ENCODE measurements around the gene UCN2.

Gene UCN2

GRCh38 chr3:48591436-48591835, 27.9 kb upstream of the UCN2 start:
- H3K4me1 ChIP-seq (ENCODE audit: control insufficient read depth, low read length) = no peaks in the 10 kb centered on the region
- no peaks in the 10 kb centered on the region for H3K79me2 ChIP-seq (ENCODE audit: control insufficient read depth, low read length)
- no peak overlapping the region for H3K4me2 ChIP-seq (ENCODE audit: low read length)
- no peaks in the 10 kb centered on the region for H4K20me1 ChIP-seq (ENCODE audit: control insufficient read depth, insufficient read depth, low read depth, low read length)
- no peaks in the 10 kb centered on the region for H3K9me3 ChIP-seq (ENCODE audit: control insufficient read depth, insufficient read depth, low read length)
- H3K27ac ChIP-seq (ENCODE audit: low read depth, low read length) = no peak overlapping the region
- TF ChIP-seq CTCF (IDR thresholded peaks at IDR 0.05; ENCODE audit: low read depth, low read length, poor library complexity, severe bottlenecking) (no peak), EZH2phosphoT487 (IDR thresholded peaks at IDR 0.05; ENCODE audit: borderline replicate concordance, low read length) (no peak)
- H3K36me3 ChIP-seq (ENCODE audit: control insufficient read depth, low read length) = no peaks in the 10 kb centered on the region
- H3K27me3 ChIP-seq (ENCODE audit: control insufficient read depth, low read length) = peaks cover 2% of the 10 kb centered on the region; the same call in 1 of the 2 replicates
- H3K4me3 ChIP-seq (ENCODE audit: low read length) = no peak overlapping the region
- no peaks in the 10 kb centered on the region for H3F3A ChIP-seq (ENCODE audit: control insufficient read depth, insufficient read depth)
- H3K9me2 ChIP-seq (replicated peaks; ENCODE audit: control insufficient read depth, low read length) = no peaks in the 10 kb centered on the region

- Histone ChIP-seq H3K4me2 (ENCODE audit: low read length) (no peak overlapping the region), H3K9me2 (replicated peaks; ENCODE audit: control insufficient read depth, low read length) (no peaks in the 10 kb centered on the region), H3K4me3 (ENCODE audit: low read length) (no peak overlapping the region), H3K27me3 (ENCODE audit: control insufficient read depth, low read length) (peaks cover 2% of the 10 kb centered on the region; the same call in 1 of the 2 replicates), H3K27ac (ENCODE audit: low read depth, low read length) (no peak overlapping the region), H4K20me1 (ENCODE audit: control insufficient read depth, insufficient read depth, low read depth, low read length) (no peaks in the 10 kb centered on the region), H3F3A (ENCODE audit: control insufficient read depth, insufficient read depth) (no peaks in the 10 kb centered on the region), H3K36me3 (ENCODE audit: control insufficient read depth, low read length) (no peaks in the 10 kb centered on the region), H3K9me3 (ENCODE audit: control insufficient read depth, insufficient read depth, low read length) (no peaks in the 10 kb centered on the region), H3K4me1 (ENCODE audit: control insufficient read depth, low read length) (no peaks in the 10 kb centered on the region), H3K79me2 (ENCODE audit: control insufficient read depth, low read length) (no peaks in the 10 kb centered on the region)
- no peak for TF ChIP-seq CTCF (IDR thresholded peaks at IDR 0.05; ENCODE audit: low read depth, low read length, poor library complexity, severe bottlenecking)
- no peak for TF ChIP-seq EZH2phosphoT487 (IDR thresholded peaks at IDR 0.05; ENCODE audit: borderline replicate concordance, low read length)
Measured at GRCh38 chr3:48588230-48588629, 24.6 kb upstream of the UCN2 start.

GRCh38 chr3:48587686-48588085, 24.1 kb upstream of the UCN2 start:
- peaks cover 2% of the 10 kb centered on the region; the same call in 1 of the 2 replicates for H3K27me3 ChIP-seq (ENCODE audit: control insufficient read depth, low read length)
- H3K79me2 ChIP-seq (ENCODE audit: control insufficient read depth, low read length) = no peaks in the 10 kb centered on the region
- H3F3A ChIP-seq (ENCODE audit: control insufficient read depth, insufficient read depth) = no peaks in the 10 kb centered on the region
- no peak for TF ChIP-seq EZH2phosphoT487 (IDR thresholded peaks at IDR 0.05; ENCODE audit: borderline replicate concordance, low read length)
- TF ChIP-seq CTCF (IDR thresholded peaks at IDR 0.05; ENCODE audit: low read depth, low read length, poor library complexity, severe bottlenecking) = no peak
- no peaks in the 10 kb centered on the region for H4K20me1 ChIP-seq (ENCODE audit: control insufficient read depth, insufficient read depth, low read depth, low read length)
- H3K9me2 ChIP-seq (replicated peaks; ENCODE audit: control insufficient read depth, low read length) = no peaks in the 10 kb centered on the region
- no peak overlapping the region for H3K4me3 ChIP-seq (ENCODE audit: low read length)
- no peak overlapping the region for H3K4me2 ChIP-seq (ENCODE audit: low read length)
- H3K27ac ChIP-seq (ENCODE audit: low read depth, low read length) = no peak overlapping the region
- no peaks in the 10 kb centered on the region for H3K36me3 ChIP-seq (ENCODE audit: control insufficient read depth, low read length)
- H3K4me1 ChIP-seq (ENCODE audit: control insufficient read depth, low read length) = no peaks in the 10 kb centered on the region
- no peaks in the 10 kb centered on the region for H3K9me3 ChIP-seq (ENCODE audit: control insufficient read depth, insufficient read depth, low read length)
